ENCODE measurements around the gene BCL3. TPM values are rescaled to one million over a fixed set of nuclear protein-coding genes. Genes with fewer than 3 reads are reported as not detected.
A peak's percentile ranks its signal among the peaks of the same experiment; 100 is the strongest.

The BCL3 gene
- total RNA-seq, 2 donors from 2014 or later, result 76.4 to 99.5 TPM

DNA sequence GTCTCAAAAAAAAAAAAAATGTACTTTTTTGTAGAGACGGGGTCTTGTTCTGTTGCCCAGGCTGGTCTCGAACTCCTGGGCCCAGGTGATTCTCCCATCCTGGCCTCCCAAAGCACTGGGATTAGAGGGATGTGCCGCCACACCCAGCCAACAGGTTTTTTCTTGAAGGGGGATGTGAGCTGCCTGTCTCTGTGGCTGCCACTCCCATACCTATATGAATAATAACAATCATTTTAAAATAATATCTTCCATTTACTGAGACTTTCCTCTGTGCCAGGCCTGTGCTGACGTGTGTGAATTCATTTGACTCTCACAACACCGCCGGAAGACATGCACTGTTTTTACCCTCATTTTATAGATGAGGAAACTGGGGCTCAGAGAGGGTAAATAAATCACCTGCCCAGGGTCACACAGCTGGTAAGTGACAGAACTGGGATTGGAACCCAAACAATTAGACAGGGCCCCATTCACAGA is 7.2 kb upstream of the BCL3 start:
- no peak overlapping the region for H3K4me3 ChIP-seq
- H3K27ac ChIP-seq, result peak overlapping the region; percentile 99
- H3K27me3 ChIP-seq, result no peaks in the 10 kb centered on the region
- TF ChIP-seq, protein P1, sequence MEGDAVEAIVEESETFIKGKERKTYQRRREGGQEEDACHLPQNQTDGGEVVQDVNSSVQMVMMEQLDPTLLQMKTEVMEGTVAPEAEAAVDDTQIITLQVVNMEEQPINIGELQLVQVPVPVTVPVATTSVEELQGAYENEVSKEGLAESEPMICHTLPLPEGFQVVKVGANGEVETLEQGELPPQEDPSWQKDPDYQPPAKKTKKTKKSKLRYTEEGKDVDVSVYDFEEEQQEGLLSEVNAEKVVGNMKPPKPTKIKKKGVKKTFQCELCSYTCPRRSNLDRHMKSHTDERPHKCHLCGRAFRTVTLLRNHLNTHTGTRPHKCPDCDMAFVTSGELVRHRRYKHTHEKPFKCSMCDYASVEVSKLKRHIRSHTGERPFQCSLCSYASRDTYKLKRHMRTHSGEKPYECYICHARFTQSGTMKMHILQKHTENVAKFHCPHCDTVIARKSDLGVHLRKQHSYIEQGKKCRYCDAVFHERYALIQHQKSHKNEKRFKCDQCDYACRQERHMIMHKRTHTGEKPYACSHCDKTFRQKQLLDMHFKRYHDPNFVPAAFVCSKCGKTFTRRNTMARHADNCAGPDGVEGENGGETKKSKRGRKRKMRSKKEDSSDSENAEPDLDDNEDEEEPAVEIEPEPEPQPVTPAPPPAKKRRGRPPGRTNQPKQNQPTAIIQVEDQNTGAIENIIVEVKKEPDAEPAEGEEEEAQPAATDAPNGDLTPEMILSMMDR (IDR thresholded peaks at IDR 0.05), result no peak
- H3K36me3 ChIP-seq, result no peaks in the 10 kb centered on the region
- intact Hi-C loops (cut with DNase I), result no loop called here
- H3K9me3 ChIP-seq, result no peaks in the 10 kb centered on the region
- peak overlapping the region in 1 of 2 donors; percentile 91 for H3K9ac ChIP-seq (ENCODE audit: low read depth in 2 of 2, low read length in 2 of 2)
- peaks cover 36% of the 10 kb centered on the region for H3K4me1 ChIP-seq
- peak; percentile 57 for DNase-seq

DNA sequence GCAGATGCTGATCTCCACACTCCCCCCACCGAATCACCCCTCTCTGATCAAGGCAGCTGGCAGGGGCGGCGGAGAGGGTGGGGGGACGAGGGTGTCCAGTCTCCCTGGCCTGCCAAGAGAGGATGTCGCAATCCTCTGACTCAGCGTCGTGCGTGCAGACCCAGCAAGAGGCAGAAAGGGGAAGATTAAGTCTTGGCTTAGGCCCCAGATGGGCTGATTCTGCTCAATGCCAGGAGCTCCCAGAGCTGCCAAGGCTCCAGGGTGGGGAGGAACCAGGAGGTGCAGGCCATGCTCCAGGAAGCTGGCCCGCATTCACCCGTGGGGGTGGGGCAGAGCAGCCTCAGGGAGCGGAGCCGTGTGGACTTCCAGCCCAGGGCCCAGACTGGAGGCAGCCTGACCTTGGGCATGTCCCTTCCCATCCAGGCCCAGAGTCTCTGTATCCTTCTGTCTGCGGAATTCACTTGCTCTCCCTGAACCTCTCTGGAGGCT is 6.6 kb upstream of the BCL3 start:
- intact Hi-C loops (cut with DNase I), result no loop called here
- no peaks in the 10 kb centered on the region for H3K27me3 ChIP-seq
- TF ChIP-seq, protein P1 (IDR thresholded peaks at IDR 0.05), result no peak
- no peak overlapping the region for H3K4me3 ChIP-seq
- H3K9ac ChIP-seq (ENCODE audit: low read depth in 2 of 2, low read length in 2 of 2), result peak overlapping the region; percentile 70 to 91
- DNase-seq, result peak; percentile 99
- peaks cover 36% of the 10 kb centered on the region for H3K4me1 ChIP-seq
- H3K36me3 ChIP-seq, result no peaks in the 10 kb centered on the region
- peak overlapping the region; percentile 99 for H3K27ac ChIP-seq
- H3K9me3 ChIP-seq, result no peaks in the 10 kb centered on the region

DNA sequence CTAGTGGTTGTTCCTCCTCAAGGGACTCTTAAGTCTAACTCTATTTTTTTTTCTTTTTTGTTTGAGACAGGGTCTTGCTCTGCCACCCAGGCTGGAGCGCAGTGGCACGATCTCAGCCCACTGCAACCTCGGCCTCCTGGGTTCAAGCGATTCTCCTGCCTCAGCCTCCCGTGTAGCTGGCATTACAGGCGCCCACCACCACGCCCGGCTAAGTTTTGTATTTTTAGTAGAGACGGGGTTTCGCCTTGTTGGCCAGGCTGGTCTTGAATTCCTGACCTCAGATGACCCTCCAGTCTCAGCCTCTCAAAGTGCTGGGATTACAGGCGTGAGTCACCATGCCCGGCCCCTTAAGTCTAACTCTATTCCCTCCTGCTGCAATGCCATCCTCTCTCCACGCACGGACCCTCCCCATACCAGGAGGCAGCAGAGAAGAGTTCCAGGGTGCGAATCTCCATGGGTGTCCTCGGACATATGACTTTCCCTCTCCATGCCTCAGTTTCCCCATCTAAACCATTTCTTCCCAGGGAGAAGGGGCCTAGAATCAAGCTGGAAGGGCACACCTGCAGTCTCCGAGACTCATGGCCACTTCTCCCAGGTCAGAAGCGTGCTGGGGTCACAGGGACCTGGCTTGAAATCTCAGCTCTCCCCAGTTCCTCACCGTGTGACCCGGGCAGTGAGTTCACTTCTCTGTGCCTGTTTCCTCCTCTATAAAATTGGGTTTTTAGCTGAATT is 6.0 kb upstream of the BCL3 start:
- Histone ChIP-seq H3K27me3 (no peaks in the 10 kb centered on the region), H3K9ac (ENCODE audit: low read depth in 2 of 2, low read length in 2 of 2) (peak overlapping the region; percentile 70 to 91), H3K9me3 (no peaks in the 10 kb centered on the region), H3K4me1 (peaks cover 36% of the 10 kb centered on the region), H3K36me3 (no peaks in the 10 kb centered on the region), H3K27ac (peak overlapping the region; percentile 99), H3K4me3 (no peak overlapping the region)
- intact Hi-C loops (cut with DNase I), result no loop called here
- peak; percentile 41 for DNase-seq
- TF ChIP-seq, protein P1 (IDR thresholded peaks at IDR 0.05), result no peak

DNA sequence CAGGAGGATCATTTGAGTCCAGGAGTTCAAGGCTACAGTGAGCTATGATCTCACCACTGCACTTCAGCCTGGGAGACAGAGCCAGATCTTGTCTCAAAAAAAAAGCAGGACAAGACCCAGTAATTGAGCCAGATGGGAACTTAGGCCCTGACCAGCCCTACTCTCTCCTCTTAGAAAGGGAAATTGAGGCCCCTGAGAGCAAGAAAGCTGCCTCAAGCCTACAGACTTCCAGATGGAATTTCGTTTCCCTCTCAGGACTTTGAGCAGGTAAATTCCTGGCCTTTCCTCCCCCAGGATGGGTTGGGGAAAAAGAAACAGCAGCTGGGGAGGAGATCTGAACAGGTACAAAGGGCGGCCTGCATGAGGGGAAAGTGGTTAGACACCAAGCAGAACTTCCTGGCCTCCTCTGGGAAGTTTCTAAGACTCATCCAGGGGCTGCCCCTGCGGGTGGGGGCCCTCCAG is 3.6 kb upstream of the BCL3 start:
- Histone ChIP-seq H3K27me3 (no peaks in the 10 kb centered on the region), H3K4me3 (no peak overlapping the region), H3K9me3 (no peaks in the 10 kb centered on the region), H3K27ac (peak overlapping the region; percentile 99), H3K4me1 (peaks cover 36% of the 10 kb centered on the region), H3K36me3 (no peaks in the 10 kb centered on the region), H3K9ac (ENCODE audit: low read depth in 2 of 2, low read length in 2 of 2) (peak overlapping the region; percentile 56 to 70)
- intact Hi-C loops (cut with DNase I), result no loop called here
- peak; percentile 45 for DNase-seq
- TF ChIP-seq, protein P1 (IDR thresholded peaks at IDR 0.05), result no peak

DNA sequence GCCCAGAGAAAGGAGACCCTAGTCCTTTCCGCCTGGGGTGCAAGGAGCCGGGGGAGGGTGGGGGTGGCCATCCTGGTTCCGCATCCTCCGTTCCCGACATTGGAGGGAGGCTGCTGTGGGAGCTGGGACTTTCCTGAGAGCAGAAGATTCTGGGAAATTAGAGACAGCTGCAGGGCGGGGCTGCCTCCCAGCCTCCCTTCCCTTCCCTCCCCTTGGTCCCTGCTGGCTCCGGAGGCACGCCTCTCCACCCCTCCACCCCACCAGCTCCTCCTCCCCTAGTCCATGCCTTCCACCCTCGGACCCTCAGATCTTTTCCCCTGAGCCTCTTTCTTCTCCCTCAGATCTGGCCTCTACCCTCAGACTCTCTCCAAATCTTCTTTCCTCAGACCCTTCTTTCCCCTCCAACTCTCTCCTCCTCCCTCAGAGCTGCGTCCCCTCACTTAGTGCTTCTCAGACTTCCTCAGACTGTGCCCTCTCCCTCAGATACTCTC is 3.1 kb upstream of the BCL3 start:
- DNase-seq, result peak; percentile 89
- Histone ChIP-seq H3K4me3 (no peak overlapping the region), H3K9ac (ENCODE audit: low read depth in 2 of 2, low read length in 2 of 2) (peak overlapping the region; percentile 70), H3K27ac (peak overlapping the region; percentile 99), H3K36me3 (peaks cover under 1% of the 10 kb centered on the region), H3K27me3 (no peaks in the 10 kb centered on the region), H3K9me3 (no peaks in the 10 kb centered on the region), H3K4me1 (peaks cover 35% of the 10 kb centered on the region)
- intact Hi-C loops (cut with DNase I), result no loop called here
- TF ChIP-seq, protein P1 (IDR thresholded peaks at IDR 0.05), result no peak
